GM18502 (cell line): ENCODE measurements around the gene NXPH2.

Experiments used
- ATAC-seq: cut with Tn5 transposase; IDR thresholded peaks from one replicate; pipeline ENCODE4 v1.9.1; 2021; ENCODE audit warnings: mild to moderate bottlenecking; ENCODE audit not compliant: unreplicated experiment, poor library complexity

The NXPH2 gene

GRCh38 chr2:138779781-138780445 is at the start of gene NXPH2:
NXPH2 (minus strand) TSS chr2:138780390; CDS start chr2:138780241, 149 bp downstream.
- ATAC-seq: no peak

GRCh38 chr2:138829326-138829919 is 49.2 kb upstream of the NXPH2 start:
- ATAC-seq: no peak

GRCh38 chr2:138827426-138828054 is 47.4 kb upstream of the NXPH2 start:
- peak; percentile 81 for ATAC-seq

- no peak for ATAC-seq
Observed at GRCh38 chr2:138823666-138824065, 43.5 kb upstream of the NXPH2 start.

GRCh38 chr2:138819964-138820363 is 39.8 kb upstream of the NXPH2 start:
- ATAC-seq: no peak

GRCh38 chr2:138818556-138818955 is 38.4 kb upstream of the NXPH2 start:
- ATAC-seq: no peak

- ATAC-seq: no peak
Observed at GRCh38 chr2:138814123-138814898, 34.1 kb upstream of the NXPH2 start.

- no peak for ATAC-seq
Observed at GRCh38 chr2:138811431-138811830, 31.2 kb upstream of the NXPH2 start.

- no peak for ATAC-seq
Observed at GRCh38 chr2:138794724-138795123, 14.5 kb upstream of the NXPH2 start.

GRCh38 chr2:138787053-138787666 is 7.0 kb upstream of the NXPH2 start:
- peak; percentile 68 for ATAC-seq

GRCh38 chr2:138782383-138782782 is 2.2 kb upstream of the NXPH2 start:
- no peak for ATAC-seq

- no peak for ATAC-seq
Observed at GRCh38 chr2:138780908-138781307, 718 bp upstream of the NXPH2 start.

- ATAC-seq: no peak
Observed at GRCh38 chr2:138780446-138780880, 273 bp upstream of the NXPH2 start.

GRCh38 chr2:138779406-138779780 is 797 bp downstream of the NXPH2 start:
- ATAC-seq: no peak

- ATAC-seq: no peak
Observed at GRCh38 chr2:138777996-138778395, 2.2 kb downstream of the NXPH2 start.

- ATAC-seq: no peak
Observed at GRCh38 chr2:138775736-138776135, 4.5 kb downstream of the NXPH2 start.

GRCh38 chr2:138771534-138771933 is 8.7 kb downstream of the NXPH2 start:
- no peak for ATAC-seq

GRCh38 chr2:138767101-138767500 is 13.1 kb downstream of the NXPH2 start:
- ATAC-seq: no peak

- no peak for ATAC-seq
Observed at GRCh38 chr2:138766464-138766863, 13.7 kb downstream of the NXPH2 start.

GRCh38 chr2:138763971-138764370 is 16.2 kb downstream of the NXPH2 start:
- no peak for ATAC-seq

- ATAC-seq: no peak
Observed at GRCh38 chr2:138762533-138762932, 17.7 kb downstream of the NXPH2 start.
